GM23338 (cell line): Measurements from ENCODE around the gene IGF2BP2. TPM values are rescaled to one million over a fixed set of nuclear protein-coding genes. Genes with fewer than 3 reads are reported as not detected.

Source experiments
- ATAC-seq: fragments of 200-7000 bp; cut with Tn5 transposase; 3 replicates; pipeline ENCODE4 v1.9.1; 2020
- DNase-seq: peaks from one replicate; pipeline ENCODE4 v3.0.0-alpha.2; 2015; ENCODE audit warnings: low spot score
- H2AFZ ChIP-seq: fragments of 200-600 bp; sonication (generic); 2 replicates; pipeline ENCODE4 v1.8.0; 2016; ENCODE audit warnings: antibody characterized with exemption, mild to moderate bottlenecking, moderate library complexity
- H3F3A ChIP-seq: fragments of 200-600 bp; sonication (generic); replicated peaks from 2 replicates; pipeline ENCODE4 v1.8.0; 2017; ENCODE audit warnings: antibody characterized with exemption, mixed run types, low read depth
- H3K27ac ChIP-seq: fragments of 200-600 bp; sonication (generic); 2 replicates; pipeline ENCODE4 v1.6.1; 2016; ENCODE audit warnings: low read depth
- H3K27me3 ChIP-seq: fragments of 200-600 bp; sonication (generic); 2 replicates; pipeline ENCODE4 v1.8.0; 2016; ENCODE audit warnings: mild to moderate bottlenecking, mixed run types, moderate library complexity; ENCODE audit not compliant: insufficient read depth
- H3K36me3 ChIP-seq: fragments of 200-600 bp; sonication (generic); 2 replicates; pipeline ENCODE4 v1.8.0; 2016; ENCODE audit warnings: mild to moderate bottlenecking; ENCODE audit not compliant: insufficient read depth
- H3K4me1 ChIP-seq: fragments of 200-600 bp; sonication (generic); 2 replicates; pipeline ENCODE4 v1.8.0; 2016; ENCODE audit warnings: mild to moderate bottlenecking, moderate library complexity; ENCODE audit not compliant: insufficient read depth
- H3K4me2 ChIP-seq: fragments of 200-600 bp; sonication (generic); 2 replicates; pipeline ENCODE4 v1.7.1; 2017; ENCODE audit warnings: mixed run types
- H3K4me3 ChIP-seq: fragments of 200-600 bp; sonication (generic); 2 replicates; pipeline ENCODE4 v1.6.1; 2016; ENCODE audit warnings: mixed run types
- H3K79me2 ChIP-seq: fragments of 200-600 bp; sonication (generic); replicated peaks from 2 replicates; pipeline ENCODE4 v1.8.0; 2017; ENCODE audit warnings: mild to moderate bottlenecking; ENCODE audit not compliant: insufficient read depth
- H3K9me2 ChIP-seq: fragments of 200-600 bp; sonication (generic); 2 replicates; pipeline ENCODE4 v1.8.0; 2017; ENCODE audit not compliant: insufficient read depth
- H4K20me1 ChIP-seq: fragments of 200-600 bp; sonication (generic); replicated peaks from 2 replicates; pipeline ENCODE4 v1.8.0; 2017; ENCODE audit warnings: mild to moderate bottlenecking; ENCODE audit not compliant: insufficient read depth
- H3K27ac Mint-ChIP-seq: 2 replicates; pipeline ENCODE4 v1.8.0; 2020; ENCODE audit warnings: inconsistent platforms, mild to moderate bottlenecking, moderate library complexity, mixed read lengths
- H3K27me3 Mint-ChIP-seq: 3 replicates; pipeline ENCODE4 v1.8.0; 2022; ENCODE audit warnings: low read depth, mild to moderate bottlenecking, moderate library complexity, mixed read lengths, inconsistent platforms; ENCODE audit not compliant: insufficient read depth, poor library complexity
- H3K36me3 Mint-ChIP-seq: 3 replicates; pipeline ENCODE4 v1.8.0; 2021; ENCODE audit warnings: low read depth, mild to moderate bottlenecking, inconsistent platforms, moderate library complexity, mixed read lengths
- H3K4me1 Mint-ChIP-seq: 3 replicates; pipeline ENCODE4 v1.8.0; 2020; ENCODE audit warnings: mild to moderate bottlenecking, inconsistent platforms, mixed read lengths
- H3K4me3 Mint-ChIP-seq: 3 replicates; pipeline ENCODE4 v1.8.0; 2021; ENCODE audit warnings: moderate library complexity, mild to moderate bottlenecking, inconsistent platforms, mixed read lengths
- H3K9me3 Mint-ChIP-seq: 3 replicates; pipeline ENCODE4 v1.8.0; 2020; ENCODE audit warnings: moderate library complexity, mild to moderate bottlenecking, inconsistent platforms, mixed read lengths
- CREB1 ChIP-seq: fragments of 250-450 bp; sonication (Bioruptor Pico); IDR thresholded peaks from 2 replicates; pipeline ENCODE4 v1.5.0; 2020; ENCODE audit warnings: low read depth, mild to moderate bottlenecking, moderate library complexity
- EZH2 ChIP-seq: fragments of 200-600 bp; sonication (generic); IDR thresholded peaks from one replicate; pipeline ENCODE4 v1.8.0; 2017; ENCODE audit warnings: antibody characterized with exemption, mild to moderate bottlenecking, low read depth; ENCODE audit not compliant: unreplicated experiment
- EZH2phosphoT487 ChIP-seq: fragments of 200-600 bp; sonication (generic); IDR thresholded peaks from one replicate; pipeline ENCODE4 v1.8.1; 2018; ENCODE audit warnings: antibody characterized with exemption; ENCODE audit not compliant: unreplicated experiment
- NANOG ChIP-seq: IDR thresholded peaks from 2 replicates; pipeline ENCODE4 v1.6.1; 2016; ENCODE audit warnings: antibody characterized with exemption, borderline replicate concordance
- POLR2AphosphoS5 ChIP-seq: IDR thresholded peaks from 2 replicates; pipeline ENCODE4 v1.6.1; 2016; ENCODE audit warnings: antibody characterized with exemption, low read depth
- STAT1 ChIP-seq: IDR thresholded peaks from one replicate; pipeline ENCODE4 v1.6.1; 2016; ENCODE audit warnings: antibody characterized with exemption; ENCODE audit not compliant: unreplicated experiment
- ZNF114 ChIP-seq: fragments of 250-450 bp; sonication (Bioruptor Pico); IDR thresholded peaks from 2 replicates; pipeline ENCODE4 v1.5.0; 2020; ENCODE audit warnings: mild to moderate bottlenecking, moderate library complexity
- polyA plus RNA-seq: library from polyadenylated mRNA; unstranded; fragments of >200 nt; fragmentation: Nextera tagmentation; extraction: Ambion mirVana; gene quantifications from 2 replicates; pipeline ENCODE4 v1.2.1, GENCODE V29; 2016
- total RNA-seq: library from RNA; depleted of rRNA; stranded (reverse); fragments of >200 nt; shearing (Covaris generic); gene quantifications from 2 replicates; pipeline ENCODE4 v1.2.3, GENCODE V29; 2014
- TF ChIP-seq, protein P1 (sequence below): fragments of 250-450 bp; sonication (Bioruptor Pico); IDR thresholded peaks from 2 replicates; pipeline ENCODE4 v1.5.0; 2020; ENCODE audit warnings: mild to moderate bottlenecking, moderate library complexity

Gene IGF2BP2
- total and polyA plus RNA-seq, 2 experiments from 2014 or later, result 82.9 to 84.5 TPM

GRCh38 chr3:185864767-185865166 lies 39.9 kb upstream of the IGF2BP2 start (continued):
- TF ChIP-seq, protein P1, sequence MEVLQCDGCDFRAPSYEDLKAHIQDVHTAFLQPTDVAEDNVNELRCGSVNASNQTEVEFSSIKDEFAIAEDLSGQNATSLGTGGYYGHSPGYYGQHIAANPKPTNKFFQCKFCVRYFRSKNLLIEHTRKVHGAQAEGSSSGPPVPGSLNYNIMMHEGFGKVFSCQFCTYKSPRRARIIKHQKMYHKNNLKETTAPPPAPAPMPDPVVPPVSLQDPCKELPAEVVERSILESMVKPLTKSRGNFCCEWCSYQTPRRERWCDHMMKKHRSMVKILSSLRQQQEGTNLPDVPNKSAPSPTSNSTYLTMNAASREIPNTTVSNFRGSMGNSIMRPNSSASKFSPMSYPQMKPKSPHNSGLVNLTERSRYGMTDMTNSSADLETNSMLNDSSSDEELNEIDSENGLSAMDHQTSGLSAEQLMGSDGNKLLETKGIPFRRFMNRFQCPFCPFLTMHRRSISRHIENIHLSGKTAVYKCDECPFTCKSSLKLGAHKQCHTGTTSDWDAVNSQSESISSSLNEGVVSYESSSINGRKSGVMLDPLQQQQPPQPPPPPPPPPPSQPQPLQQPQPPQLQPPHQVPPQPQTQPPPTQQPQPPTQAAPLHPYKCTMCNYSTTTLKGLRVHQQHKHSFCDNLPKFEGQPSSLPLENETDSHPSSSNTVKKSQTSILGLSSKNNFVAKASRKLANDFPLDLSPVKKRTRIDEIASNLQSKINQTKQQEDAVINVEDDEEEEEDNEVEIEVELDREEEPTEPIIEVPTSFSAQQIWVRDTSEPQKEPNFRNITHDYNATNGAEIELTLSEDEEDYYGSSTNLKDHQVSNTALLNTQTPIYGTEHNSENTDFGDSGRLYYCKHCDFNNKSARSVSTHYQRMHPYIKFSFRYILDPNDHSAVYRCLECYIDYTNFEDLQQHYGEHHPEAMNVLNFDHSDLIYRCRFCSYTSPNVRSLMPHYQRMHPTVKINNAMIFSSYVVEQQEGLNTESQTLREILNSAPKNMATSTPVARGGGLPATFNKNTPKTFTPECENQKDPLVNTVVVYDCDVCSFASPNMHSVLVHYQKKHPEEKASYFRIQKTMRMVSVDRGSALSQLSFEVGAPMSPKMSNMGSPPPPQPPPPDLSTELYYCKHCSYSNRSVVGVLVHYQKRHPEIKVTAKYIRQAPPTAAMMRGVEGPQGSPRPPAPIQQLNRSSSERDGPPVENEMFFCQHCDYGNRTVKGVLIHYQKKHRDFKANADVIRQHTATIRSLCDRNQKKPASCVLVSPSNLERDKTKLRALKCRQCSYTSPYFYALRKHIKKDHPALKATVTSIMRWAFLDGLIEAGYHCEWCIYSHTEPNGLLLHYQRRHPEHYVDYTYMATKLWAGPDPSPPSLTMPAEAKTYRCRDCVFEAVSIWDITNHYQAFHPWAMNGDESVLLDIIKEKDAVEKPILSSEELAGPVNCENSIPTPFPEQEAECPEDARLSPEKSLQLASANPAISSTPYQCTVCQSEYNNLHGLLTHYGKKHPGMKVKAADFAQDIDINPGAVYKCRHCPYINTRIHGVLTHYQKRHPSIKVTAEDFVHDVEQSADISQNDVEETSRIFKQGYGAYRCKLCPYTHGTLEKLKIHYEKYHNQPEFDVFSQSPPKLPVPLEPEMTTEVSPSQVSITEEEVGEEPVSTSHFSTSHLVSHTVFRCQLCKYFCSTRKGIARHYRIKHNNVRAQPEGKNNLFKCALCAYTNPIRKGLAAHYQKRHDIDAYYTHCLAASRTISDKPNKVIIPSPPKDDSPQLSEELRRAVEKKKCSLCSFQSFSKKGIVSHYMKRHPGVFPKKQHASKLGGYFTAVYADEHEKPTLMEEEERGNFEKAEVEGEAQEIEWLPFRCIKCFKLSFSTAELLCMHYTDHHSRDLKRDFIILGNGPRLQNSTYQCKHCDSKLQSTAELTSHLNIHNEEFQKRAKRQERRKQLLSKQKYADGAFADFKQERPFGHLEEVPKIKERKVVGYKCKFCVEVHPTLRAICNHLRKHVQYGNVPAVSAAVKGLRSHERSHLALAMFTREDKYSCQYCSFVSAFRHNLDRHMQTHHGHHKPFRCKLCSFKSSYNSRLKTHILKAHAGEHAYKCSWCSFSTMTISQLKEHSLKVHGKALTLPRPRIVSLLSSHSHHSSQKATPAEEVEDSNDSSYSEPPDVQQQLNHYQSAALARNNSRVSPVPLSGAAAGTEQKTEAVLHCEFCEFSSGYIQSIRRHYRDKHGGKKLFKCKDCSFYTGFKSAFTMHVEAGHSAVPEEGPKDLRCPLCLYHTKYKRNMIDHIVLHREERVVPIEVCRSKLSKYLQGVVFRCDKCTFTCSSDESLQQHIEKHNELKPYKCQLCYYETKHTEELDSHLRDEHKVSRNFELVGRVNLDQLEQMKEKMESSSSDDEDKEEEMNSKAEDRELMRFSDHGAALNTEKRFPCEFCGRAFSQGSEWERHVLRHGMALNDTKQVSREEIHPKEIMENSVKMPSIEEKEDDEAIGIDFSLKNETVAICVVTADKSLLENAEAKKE, result no peak
- TF ChIP-seq STAT1 (no peak), EZH2phosphoT487 (no peak), CREB1 (CRISPR knock-in tag) (no peak)

GRCh38 chr3:185862920-185863319 lies 38.1 kb upstream of the IGF2BP2 start:
- Mint-ChIP-seq H3K4me1 (peaks cover 7% of the 10 kb centered on the region), H3K27me3 (peaks cover 5% of the 10 kb centered on the region), H3K36me3 (no peaks in the 10 kb centered on the region), H3K27ac (no peak overlapping the region), H3K4me3 (no peak overlapping the region), H3K9me3 (no peaks in the 10 kb centered on the region)
- Histone ChIP-seq H3K27me3 (no peaks in the 10 kb centered on the region), H3K4me2 (no peak overlapping the region), H2AFZ (no peak overlapping the region), H3K79me2 (no peaks in the 10 kb centered on the region), H3K9me2 (no peaks in the 10 kb centered on the region), H3K27ac (no peak overlapping the region), H4K20me1 (no peaks in the 10 kb centered on the region), H3K4me3 (no peak overlapping the region), H3F3A (no peaks in the 10 kb centered on the region; the same call in 1 of the 2 replicates), H3K4me1 (no peaks in the 10 kb centered on the region), H3K36me3 (no peaks in the 10 kb centered on the region)
- DNase-seq (no peak), ATAC-seq (no peak)
- TF ChIP-seq NANOG (no peak), EZH2 (no peak), STAT1 (no peak), ZNF114 (CRISPR knock-in tag) (no peak), CREB1 (CRISPR knock-in tag) (no peak), POLR2AphosphoS5 (no peak), EZH2phosphoT487 (no peak)
- TF ChIP-seq, protein P1, result no peak
